Keratinocyte (primary cell): Measurements from ENCODE around the gene CDS1. TPM values are rescaled to one million over a fixed set of nuclear protein-coding genes. Genes with fewer than 3 reads are reported as not detected.

ENCODE experiments used
- DNase-seq: peaks from one replicate; pipeline ENCODE4 v3.0.0-alpha.2; 2011; ENCODE audit warnings: low read depth, missing footprints, low spot score
- FAIRE-seq: peaks from 2 replicates; lab custom pipeline; 2011; peaks lifted over from hg19 to GRCh38; lab: Jason Lieb, UNC
- H2AFZ ChIP-seq: 2 replicates; pipeline ENCODE4 v1.6.0; 2012; ENCODE audit warnings: low read length, control low read depth, inconsistent platforms; ENCODE audit not compliant: control insufficient read depth
- H3K27ac ChIP-seq: 2 replicates; pipeline ENCODE4 v1.5.1; 2011; ENCODE audit warnings: low read length; ENCODE audit not compliant: control insufficient read depth, insufficient read depth
- H3K27me3 ChIP-seq: 3 replicates; pipeline ENCODE4 v1.6.0; 2011; ENCODE audit warnings: low read length; ENCODE audit not compliant: control insufficient read depth, insufficient read depth; ENCODE audit errors: extremely low read depth
- H3K36me3 ChIP-seq, 2 experiments: 2 replicates in 1 of 2; 3 replicates in 1 of 2; pipeline ENCODE4 v1.5.1; 2011; ENCODE audit warnings: low read length in 2 of 2, mild to moderate bottlenecking in 1 of 2; ENCODE audit not compliant: control insufficient read depth in 2 of 2, insufficient read depth in 2 of 2; ENCODE audit errors: extremely low read depth in 1 of 2
- H3K4me1 ChIP-seq: 3 replicates; pipeline ENCODE4 v1.5.1; 2011; ENCODE audit warnings: low read length; ENCODE audit not compliant: control insufficient read depth, insufficient read depth; ENCODE audit errors: extremely low read depth
- H3K4me2 ChIP-seq: 3 replicates; pipeline ENCODE4 v1.6.0; 2011; ENCODE audit warnings: low read depth, low read length; ENCODE audit not compliant: control insufficient read depth, insufficient read depth; ENCODE audit errors: extremely low read depth
- H3K4me3 ChIP-seq, 3 experiments: fragments of 200-600 bp in 1 of 3; sonication (generic) in 1 of 3; 2 replicates in 2 of 3; 3 replicates in 1 of 3; pipeline ENCODE4 v1.5.1; 2011 to 2016; ENCODE audit warnings: low read length in 3 of 3, mild to moderate bottlenecking in 3 of 3, control low read depth in 2 of 3, inconsistent platforms in 1 of 3, low read depth in 1 of 3, mixed read lengths in 1 of 3, mixed run types in 1 of 3, moderate library complexity in 1 of 3; ENCODE audit not compliant: control insufficient read depth in 2 of 3, insufficient read depth in 2 of 3; ENCODE audit errors: extremely low read depth in 1 of 3
- H3K79me2 ChIP-seq: 2 replicates; pipeline ENCODE4 v1.6.0; 2012; ENCODE audit warnings: low read length; ENCODE audit not compliant: control insufficient read depth, insufficient read depth
- H3K9ac ChIP-seq: 3 replicates; pipeline ENCODE4 v1.6.0; 2011; ENCODE audit warnings: low read length; ENCODE audit not compliant: control insufficient read depth, insufficient read depth; ENCODE audit errors: extremely low read depth
- H3K9me1 ChIP-seq: 3 replicates; pipeline ENCODE4 v1.6.0; 2011; ENCODE audit warnings: low read length; ENCODE audit not compliant: control insufficient read depth, insufficient read depth; ENCODE audit errors: extremely low read depth
- H3K9me3 ChIP-seq: 2 replicates; pipeline ENCODE4 v1.5.1; 2012; ENCODE audit warnings: low read depth, low read length; ENCODE audit not compliant: control insufficient read depth
- H4K20me1 ChIP-seq: 3 replicates; pipeline ENCODE4 v1.6.0; 2011; ENCODE audit warnings: low read length; ENCODE audit not compliant: control insufficient read depth, insufficient read depth; ENCODE audit errors: extremely low read depth
- EZH2 ChIP-seq: IDR thresholded peaks from one replicate; pipeline ENCODE4 v1.6.1; 2012; ENCODE audit warnings: inconsistent platforms, mild to moderate bottlenecking, low read length, moderate library complexity
- dilution Hi-C: fragments of 300-500 bp; cut with MboI; formaldehyde crosslinking; loops from one replicate; pipeline ENCODE4 v1.7.0; 2020; ENCODE audit warnings: low sequenced_read_pairs; ENCODE audit not compliant: extremely low pct_ligation_motif_present
- polyA plus RNA-seq, 5 experiments: library from polyadenylated mRNA; depleted of rRNA in 3 of 5; stranded (reverse) in 3 of 5; stranded (forward) in 1 of 5; unstranded in 1 of 5; fragments of >200 nt; gene quantifications; 1 replicate in 1 of 5; 2 replicates in 3 of 5; 3 replicates in 1 of 5; pipeline versions ENCODE4 v1.2.1 to v1.2.3, GENCODE V29; 2011 to 2012; ENCODE audit warnings: missing spikeins in 2 of 5, low read depth in 1 of 5, low replicate concordance in 1 of 5
- TF ChIP-seq, protein P1 (sequence below), 3 experiments: IDR thresholded peaks in 1 of 3; conservative IDR thresholded peaks in 1 of 3; optimal IDR thresholded peaks in 1 of 3; 2 replicates in 2 of 3; 3 replicates in 1 of 3; pipeline versions ENCODE3 to v1.5.1; 2011; ENCODE audit warnings: low read length in 3 of 3, mild to moderate bottlenecking in 3 of 3, moderate library complexity in 2 of 3, control low read depth in 1 of 3, inconsistent platforms in 1 of 3; ENCODE audit not compliant: insufficient read depth in 2 of 3; ENCODE audit errors: extremely low read depth in 1 of 3

Gene CDS1
- polyA plus RNA-seq, 1 donor (not counting 4 experiments of a cell fraction or from before 2014, with no cell fraction given) = 21.7 TPM

DNA sequence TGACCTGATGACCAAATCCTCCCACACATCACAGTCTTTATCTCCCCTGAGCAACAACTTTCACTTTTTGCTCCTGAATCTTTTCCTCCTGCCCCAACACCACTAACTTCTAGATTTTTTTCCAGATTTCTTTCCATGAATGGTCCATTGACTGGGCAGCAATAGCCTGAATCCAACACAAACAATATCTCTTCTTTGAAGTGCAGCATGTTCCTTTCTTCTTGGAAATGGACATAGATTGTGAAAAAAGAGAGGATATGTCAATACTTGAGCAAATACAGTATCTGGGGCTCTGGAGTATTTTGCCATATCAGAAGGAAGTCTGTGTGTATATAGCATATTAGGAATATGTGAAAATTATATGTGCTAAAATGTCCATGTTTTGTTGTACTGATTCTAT, 55.2 kb downstream of the CDS1 start:
- no peak for TF ChIP-seq EZH2
- TF ChIP-seq, protein P1, sequence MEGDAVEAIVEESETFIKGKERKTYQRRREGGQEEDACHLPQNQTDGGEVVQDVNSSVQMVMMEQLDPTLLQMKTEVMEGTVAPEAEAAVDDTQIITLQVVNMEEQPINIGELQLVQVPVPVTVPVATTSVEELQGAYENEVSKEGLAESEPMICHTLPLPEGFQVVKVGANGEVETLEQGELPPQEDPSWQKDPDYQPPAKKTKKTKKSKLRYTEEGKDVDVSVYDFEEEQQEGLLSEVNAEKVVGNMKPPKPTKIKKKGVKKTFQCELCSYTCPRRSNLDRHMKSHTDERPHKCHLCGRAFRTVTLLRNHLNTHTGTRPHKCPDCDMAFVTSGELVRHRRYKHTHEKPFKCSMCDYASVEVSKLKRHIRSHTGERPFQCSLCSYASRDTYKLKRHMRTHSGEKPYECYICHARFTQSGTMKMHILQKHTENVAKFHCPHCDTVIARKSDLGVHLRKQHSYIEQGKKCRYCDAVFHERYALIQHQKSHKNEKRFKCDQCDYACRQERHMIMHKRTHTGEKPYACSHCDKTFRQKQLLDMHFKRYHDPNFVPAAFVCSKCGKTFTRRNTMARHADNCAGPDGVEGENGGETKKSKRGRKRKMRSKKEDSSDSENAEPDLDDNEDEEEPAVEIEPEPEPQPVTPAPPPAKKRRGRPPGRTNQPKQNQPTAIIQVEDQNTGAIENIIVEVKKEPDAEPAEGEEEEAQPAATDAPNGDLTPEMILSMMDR (optimal IDR thresholded peaks at IDR 0.05 in 1 of 3, IDR thresholded peaks at IDR 0.05 in 1 of 3, conservative IDR thresholded peaks at IDR 0.05 in 1 of 3; ENCODE audit: extremely low read depth in 1 of 3, insufficient read depth in 2 of 3, low read length in 3 of 3) = no peak
- H3K9me1 ChIP-seq = no peaks in the 10 kb centered on the region
- H3K36me3 ChIP-seq = peaks cover 4% of the 10 kb centered on the region in 2 experiments
- H3K4me1 ChIP-seq = peaks cover 11% of the 10 kb centered on the region
- no peak overlapping the region for H2AFZ ChIP-seq
- no peak overlapping the region for H3K9ac ChIP-seq
- H3K27ac ChIP-seq = no peak overlapping the region
- FAIRE-seq (no peak), DNase-seq (no peak)
- H3K4me3 ChIP-seq = no peak overlapping the region
- no peaks in the 10 kb centered on the region for H3K9me3 ChIP-seq
- no peak overlapping the region for H3K4me2 ChIP-seq
- dilution Hi-C loops = no loop called here
- H3K27me3 ChIP-seq = no peaks in the 10 kb centered on the region
- no peaks in the 10 kb centered on the region for H4K20me1 ChIP-seq
- no peaks in the 10 kb centered on the region for H3K79me2 ChIP-seq

DNA sequence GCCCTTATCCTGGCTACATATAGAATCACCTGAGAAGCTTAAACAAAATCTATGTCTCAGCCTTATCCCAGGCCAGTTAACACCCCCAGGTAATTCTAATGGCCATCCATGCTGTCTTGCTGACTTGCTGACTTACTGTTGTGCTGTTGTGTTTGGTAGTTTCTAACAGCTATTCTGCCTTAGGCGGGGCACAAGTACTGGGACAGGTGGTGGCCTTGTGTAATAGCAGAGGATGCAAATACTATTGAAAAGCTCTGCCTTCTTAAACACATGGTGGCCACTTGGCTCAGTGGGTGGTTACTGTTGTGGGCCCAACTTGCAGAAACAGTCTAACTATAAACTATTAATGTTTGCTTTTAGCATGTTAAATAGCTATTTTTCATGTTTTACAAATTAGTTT, 56.2 kb downstream of the CDS1 start:
- no peaks in the 10 kb centered on the region for H3K9me3 ChIP-seq
- H3K36me3 ChIP-seq = peaks cover 7% of the 10 kb centered on the region in 2 experiments
- H3K9ac ChIP-seq = no peak overlapping the region
- H3K79me2 ChIP-seq = no peaks in the 10 kb centered on the region
- no peak overlapping the region for H3K4me2 ChIP-seq
- dilution Hi-C loops = no loop called here
- H3K4me3 ChIP-seq = no peak overlapping the region
- DNase-seq (no peak), FAIRE-seq (no peak)
- TF ChIP-seq EZH2 = no peak
- TF ChIP-seq, protein P1 (optimal IDR thresholded peaks at IDR 0.05 in 1 of 3, IDR thresholded peaks at IDR 0.05 in 1 of 3, conservative IDR thresholded peaks at IDR 0.05 in 1 of 3; ENCODE audit: extremely low read depth in 1 of 3, insufficient read depth in 2 of 3, low read length in 3 of 3) = no peak
- no peak overlapping the region for H2AFZ ChIP-seq
- no peaks in the 10 kb centered on the region for H4K20me1 ChIP-seq
- H3K9me1 ChIP-seq = no peaks in the 10 kb centered on the region
- no peak overlapping the region for H3K27ac ChIP-seq
- H3K4me1 ChIP-seq = peaks cover 11% of the 10 kb centered on the region
- H3K27me3 ChIP-seq = no peaks in the 10 kb centered on the region
